Measurements from ENCODE around the gene APOBR.

DNA sequence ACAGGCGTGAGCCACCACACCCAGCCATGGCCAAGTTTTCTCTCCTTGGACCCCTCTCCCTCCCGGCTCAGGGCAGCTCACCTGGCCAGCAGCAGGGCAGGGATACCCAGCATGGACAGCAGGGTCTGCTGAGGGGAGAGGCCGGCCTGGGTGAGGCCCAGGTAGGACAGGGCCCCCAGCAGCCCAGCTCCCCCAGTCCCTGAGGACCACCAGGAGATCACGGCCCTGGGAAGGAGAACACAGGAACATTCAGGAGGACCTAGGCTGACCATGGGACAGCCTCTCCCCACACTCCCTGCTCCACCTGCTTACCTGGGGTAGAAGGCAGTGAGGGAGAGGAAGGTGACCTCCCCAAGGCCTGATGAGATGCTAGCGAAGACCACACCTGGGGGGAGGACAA lies 8.2 kb upstream of the APOBR start:
- TF ChIP-seq, protein P1, sequence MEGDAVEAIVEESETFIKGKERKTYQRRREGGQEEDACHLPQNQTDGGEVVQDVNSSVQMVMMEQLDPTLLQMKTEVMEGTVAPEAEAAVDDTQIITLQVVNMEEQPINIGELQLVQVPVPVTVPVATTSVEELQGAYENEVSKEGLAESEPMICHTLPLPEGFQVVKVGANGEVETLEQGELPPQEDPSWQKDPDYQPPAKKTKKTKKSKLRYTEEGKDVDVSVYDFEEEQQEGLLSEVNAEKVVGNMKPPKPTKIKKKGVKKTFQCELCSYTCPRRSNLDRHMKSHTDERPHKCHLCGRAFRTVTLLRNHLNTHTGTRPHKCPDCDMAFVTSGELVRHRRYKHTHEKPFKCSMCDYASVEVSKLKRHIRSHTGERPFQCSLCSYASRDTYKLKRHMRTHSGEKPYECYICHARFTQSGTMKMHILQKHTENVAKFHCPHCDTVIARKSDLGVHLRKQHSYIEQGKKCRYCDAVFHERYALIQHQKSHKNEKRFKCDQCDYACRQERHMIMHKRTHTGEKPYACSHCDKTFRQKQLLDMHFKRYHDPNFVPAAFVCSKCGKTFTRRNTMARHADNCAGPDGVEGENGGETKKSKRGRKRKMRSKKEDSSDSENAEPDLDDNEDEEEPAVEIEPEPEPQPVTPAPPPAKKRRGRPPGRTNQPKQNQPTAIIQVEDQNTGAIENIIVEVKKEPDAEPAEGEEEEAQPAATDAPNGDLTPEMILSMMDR (IDR thresholded peaks at IDR 0.05), result no peak
- no peak for TF ChIP-seq EZH2 (IDR thresholded peaks at IDR 0.05)

Data from neural progenitor cell (in vitro differentiated cells).